Activated CD4-positive, alpha-beta T cell treated with anti-CD3 and anti-CD28 coated beads, Interleukin-2, amount 50 U/mL, for 48 hours (primary cell): ENCODE results near the gene PAEP.

Experiments
- DNase-seq, 2 experiments: peaks; one replicate each; pipeline ENCODE4 v3.0.0-alpha.2; 2020

PAEP gene

DNA sequence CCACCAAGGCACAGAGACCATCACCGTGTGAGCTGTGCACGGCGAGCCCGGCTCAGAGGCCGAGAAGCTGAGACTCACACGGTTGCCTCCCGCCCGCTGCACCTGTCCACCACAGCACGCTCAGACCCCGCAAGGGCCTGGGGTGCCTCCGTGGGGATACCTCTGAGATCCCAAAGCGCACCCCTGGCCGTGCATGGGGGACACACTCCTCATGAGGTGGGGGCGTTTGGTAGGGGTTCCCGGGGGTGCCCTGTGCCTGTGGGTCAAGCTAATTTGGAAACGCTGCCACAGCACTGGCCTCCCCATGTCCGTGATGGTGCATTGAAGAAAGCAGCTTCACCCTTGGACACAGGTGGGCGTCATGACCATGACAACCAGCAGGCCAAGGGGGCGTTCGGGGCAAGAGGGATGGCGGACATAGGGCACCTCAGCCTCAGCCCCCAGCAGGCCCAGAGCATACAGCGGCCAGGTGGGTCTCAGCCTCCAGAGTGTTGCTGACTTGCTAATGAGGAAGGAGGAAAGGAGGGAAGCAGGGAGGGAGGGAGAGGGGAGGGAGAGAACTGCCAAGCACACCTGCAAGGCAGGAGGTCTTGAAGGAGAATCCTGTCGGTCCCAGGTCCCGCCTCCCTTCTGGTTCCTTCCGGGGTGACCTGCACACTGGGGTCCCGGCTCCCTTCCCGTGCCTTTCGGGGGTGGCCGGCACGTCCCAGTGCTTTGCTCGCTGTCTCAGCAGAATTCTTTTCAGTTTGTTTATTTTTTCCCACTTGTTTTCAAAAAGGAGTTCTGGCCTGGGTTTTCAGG, 43.1 kb downstream of the PAEP start:
- DNase-seq = no peak

DNA sequence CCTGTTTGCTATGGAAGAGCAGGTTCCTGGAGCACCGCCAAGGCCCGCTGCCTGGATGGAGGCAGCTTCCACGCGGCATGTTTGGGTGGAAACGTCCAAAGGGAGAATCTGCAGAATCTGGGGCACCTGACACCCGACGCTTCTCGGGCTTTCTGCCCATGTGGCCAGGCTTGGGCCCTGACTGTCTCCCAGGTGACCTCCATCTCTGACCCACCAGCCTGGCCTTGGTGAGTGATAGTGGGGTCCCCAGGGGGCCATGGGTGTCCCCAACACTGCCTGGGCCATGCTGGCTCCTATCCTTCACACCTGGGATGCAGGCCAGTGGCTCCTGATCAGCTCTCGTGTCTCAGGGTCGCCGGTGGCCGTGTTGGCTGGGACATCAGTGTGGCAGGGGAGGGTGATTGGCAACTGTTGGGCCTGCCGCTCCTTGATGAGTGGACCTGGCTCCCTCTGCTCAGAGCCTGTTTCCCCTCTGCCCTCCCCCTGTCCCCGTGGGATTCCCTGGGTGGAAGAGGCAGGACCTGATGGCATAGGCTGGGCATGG, 43.8 kb downstream of the PAEP start:
- no peak for DNase-seq

- DNase-seq = no peak
These were observed 45.3 kb downstream of the PAEP start for GRCh38 chr9:135606885-135607259.

DNA sequence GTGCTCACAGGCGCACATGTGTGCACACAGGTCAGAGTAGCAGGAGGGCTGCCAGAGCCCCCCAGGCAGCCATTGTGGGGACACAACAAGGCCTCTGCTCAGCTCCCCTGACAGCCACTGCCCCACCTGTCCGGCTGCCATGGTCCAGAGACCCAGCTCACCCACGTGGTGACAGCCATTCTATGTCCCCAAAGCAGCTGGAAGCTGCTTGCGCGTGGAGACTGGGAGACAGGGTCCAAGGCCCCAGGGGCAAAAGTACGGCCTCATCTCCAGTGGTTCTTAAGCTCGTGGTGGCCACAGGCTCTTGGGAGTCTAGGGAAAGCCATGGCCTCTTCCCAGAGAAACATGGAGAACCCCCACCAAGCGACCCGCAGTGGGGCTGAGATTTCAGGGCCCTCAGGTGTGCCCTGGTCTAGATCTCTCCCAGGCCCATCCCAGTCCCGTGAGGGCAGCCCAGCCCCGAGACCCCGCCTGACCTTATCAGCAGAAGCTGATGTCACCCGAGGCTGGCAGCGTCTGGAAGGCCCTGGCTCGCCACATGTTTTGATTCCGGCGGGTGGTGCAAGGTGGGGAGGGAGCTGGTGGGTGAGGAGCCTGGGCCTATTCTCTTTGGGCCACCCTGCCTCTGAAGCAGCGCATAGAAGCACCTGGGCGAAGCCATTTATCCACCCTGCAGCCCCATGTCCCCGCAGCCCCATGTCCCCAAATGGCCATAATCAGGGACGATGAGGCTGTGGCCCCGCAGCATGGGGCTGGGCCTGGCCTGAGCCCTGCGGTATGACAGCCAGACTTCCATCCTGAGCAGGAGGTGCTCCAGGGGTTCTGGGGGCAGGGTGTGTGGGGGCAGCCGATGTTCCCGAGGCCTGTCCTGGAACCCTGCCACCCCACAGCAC, 46.1 kb downstream of the PAEP start:
- DNase-seq = no peak

DNA sequence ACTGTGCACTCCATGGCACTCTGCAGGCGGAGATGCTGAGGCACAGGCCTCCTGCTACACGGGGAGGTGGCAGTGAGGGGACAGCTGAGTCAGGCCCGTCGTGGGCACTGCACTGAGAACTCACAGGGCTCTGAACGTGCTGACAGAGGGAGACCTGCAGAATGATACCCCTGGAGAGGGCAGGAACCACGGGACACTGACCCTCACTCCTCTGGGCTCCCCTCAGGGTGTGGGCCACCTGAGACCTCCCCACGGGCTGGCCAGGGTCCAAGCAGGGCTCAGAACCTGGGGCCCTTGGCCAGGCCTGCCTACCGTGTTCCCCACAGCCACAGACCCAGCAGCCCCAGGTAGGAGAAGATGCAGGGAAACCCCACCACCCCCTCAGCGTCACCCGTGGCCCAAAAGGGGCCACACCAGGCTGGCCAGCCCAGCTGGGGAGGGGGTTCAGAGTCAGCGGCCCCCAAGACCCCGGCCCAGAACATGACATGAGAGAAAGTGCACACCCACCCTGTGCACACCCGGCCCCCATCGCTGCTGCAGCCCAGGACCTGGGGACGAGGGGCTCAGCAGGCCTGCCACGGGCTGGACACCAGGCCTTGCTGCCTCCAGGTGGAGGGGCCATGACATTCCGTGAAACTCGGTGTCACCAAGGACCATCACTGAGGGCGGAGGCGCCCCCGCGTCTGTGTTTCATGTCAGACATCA, 46.9 kb downstream of the PAEP start:
- no peak for DNase-seq

GRCh38 chr9:135608999-135609317, 47.4 kb downstream of the PAEP start:
- DNase-seq = no peak

GRCh38 chr9:135609366-135609955, 47.9 kb downstream of the PAEP start:
- DNase-seq = no peak

DNA sequence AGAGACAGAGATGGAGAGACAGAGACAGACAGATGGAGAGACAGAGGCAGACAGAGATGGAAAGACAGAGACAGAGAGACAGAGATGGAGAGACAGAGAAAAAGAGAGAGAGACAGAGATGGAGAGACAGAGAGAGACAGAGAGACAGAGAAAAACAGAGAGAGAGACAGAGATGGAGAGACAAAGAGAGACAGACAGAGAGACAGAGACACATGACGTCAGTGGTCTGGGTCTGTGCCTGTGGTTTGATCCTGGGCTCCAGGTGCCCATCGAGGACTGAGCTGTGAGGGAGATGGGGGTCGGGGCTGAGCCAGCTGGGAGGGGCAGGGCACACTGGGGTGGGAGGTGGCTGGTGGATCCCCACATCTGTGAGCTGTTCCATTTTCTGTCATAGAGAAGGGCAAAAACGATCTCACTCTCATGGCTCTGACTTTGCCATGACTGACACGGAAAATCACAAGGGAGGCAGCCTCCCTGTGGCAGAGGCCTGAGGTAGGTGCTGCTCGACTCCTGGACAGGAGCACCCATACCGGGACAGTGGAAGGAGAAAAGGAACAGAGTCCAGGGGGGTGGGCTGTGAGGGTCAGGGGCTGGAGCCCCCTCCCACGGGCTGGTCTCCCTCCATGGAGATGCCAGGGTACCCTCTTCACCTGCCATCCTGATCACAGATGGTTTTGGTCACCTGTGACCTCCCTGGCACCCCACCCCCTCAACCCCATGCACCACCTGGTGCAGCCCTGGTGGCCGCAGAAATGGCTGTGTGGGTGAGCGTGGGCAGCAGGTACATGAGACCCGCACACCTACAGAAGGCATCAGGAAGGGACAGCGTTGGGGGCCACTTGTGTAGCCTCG, 49.0 kb downstream of the PAEP start:
- DNase-seq = no peak

DNA sequence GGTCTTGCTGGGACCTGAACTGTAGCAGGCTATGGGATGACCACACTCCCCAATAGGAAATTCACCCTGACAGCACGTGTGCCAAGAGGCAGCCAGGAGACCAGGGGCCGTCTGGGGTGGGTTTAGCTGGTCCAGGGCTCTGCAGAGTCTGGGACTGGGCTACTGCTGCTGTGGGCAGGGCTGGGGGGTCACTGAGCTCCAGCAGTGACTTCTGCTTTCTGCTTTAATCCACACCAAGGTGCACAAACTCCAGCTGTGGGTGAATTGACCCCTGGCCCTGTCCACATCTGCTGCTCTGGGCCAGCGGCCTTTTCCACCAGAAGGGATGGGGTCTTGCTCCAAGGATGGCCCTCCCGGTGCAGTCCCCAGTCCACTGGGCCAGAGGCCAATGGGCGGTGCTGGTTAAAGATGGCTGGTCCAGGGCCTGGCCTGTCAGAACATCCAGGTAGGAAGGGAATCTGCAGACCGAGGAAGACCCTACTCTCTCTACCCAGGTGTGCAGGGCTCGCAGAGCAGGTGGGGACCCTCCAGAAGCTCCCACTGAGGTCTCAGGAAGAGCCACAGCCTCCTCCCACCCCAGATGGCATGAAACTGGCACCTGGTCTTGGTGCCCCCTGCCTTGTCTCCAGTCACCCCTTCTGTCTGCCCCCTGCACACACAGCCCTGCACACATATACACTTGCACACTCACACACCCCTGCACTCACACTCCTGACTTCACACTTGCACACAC, 49.8 kb downstream of the PAEP start:
- no peak for DNase-seq

DNA sequence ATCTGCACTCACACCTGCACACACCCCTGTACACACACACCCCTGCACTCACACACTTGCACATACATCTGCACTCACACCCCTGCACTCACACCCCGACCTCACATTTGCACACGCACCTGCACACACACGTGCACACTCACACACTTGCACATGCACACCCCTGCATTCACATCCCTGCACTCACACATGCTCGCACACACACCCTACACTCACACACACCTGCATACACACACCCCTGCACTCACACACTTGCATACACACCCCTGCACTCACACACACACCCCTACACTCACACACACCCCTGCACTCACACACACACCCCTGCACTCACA, 50.3 kb downstream of the PAEP start:
- DNase-seq = no peak

DNA sequence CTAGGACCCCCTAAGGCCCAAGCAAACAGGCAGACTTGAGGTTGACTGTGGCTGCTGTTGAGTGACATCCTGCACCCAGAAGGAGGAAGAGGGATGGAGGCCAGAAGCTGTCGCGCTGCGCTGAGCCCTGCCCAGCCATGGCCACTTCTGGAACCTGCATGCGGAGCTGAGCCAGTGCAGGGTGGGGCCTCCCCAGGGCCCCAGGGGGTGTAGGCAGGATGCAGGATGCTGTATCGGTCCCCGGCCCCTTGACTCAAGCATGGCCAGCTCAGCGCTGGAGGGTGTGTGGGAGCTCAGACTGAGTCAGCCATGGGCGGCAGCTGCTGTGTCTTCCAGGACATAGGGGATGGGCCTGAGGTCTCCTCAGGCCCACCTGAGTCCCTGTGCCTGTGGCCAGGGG, 50.9 kb downstream of the PAEP start:
- DNase-seq = no peak

- no peak for DNase-seq
These were observed 51.7 kb downstream of the PAEP start for GRCh38 chr9:135612981-135613910.

DNA sequence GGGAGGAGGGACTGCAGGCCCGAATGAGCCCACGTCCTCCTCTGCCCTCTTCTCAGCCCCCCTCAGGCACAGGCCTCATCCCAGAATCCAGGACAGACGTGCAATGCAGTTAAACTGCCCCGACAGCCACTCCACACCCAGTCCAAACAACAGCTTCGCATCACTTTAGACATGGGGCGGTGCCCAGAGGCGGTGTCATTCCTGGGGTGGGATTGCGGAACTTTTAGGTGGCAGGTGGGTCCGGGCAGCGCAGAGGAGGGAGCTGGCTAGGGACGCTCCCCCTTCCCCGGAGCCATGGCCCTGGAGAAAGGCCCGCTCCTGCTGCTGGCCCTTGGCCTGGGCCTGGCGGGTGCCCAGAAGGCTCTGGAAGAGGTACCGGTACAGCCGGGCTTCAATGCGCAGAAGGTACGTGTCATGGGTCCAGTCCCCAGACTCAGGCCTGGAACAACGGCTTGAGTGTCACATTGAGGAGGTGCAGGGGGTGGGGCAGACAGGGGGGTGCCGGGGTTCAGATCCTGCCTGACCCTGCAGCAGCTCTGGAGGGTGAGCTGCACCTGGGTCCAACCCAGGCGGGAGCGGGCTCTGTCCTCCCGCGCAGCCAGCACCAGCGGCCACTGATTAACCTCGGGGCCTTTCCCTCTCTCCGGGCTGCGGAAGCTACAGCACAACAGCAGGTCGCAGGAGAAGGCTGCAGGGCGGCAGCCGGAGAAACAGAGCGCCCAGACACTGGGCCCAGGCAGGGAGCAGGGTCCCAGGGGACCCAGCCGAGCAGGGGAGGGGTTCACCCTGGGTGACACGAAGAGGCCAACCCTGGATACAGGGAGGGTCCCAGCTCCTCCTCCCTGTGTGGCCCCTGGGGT, 52.6 kb downstream of the PAEP start:
- no peak for DNase-seq

DNA sequence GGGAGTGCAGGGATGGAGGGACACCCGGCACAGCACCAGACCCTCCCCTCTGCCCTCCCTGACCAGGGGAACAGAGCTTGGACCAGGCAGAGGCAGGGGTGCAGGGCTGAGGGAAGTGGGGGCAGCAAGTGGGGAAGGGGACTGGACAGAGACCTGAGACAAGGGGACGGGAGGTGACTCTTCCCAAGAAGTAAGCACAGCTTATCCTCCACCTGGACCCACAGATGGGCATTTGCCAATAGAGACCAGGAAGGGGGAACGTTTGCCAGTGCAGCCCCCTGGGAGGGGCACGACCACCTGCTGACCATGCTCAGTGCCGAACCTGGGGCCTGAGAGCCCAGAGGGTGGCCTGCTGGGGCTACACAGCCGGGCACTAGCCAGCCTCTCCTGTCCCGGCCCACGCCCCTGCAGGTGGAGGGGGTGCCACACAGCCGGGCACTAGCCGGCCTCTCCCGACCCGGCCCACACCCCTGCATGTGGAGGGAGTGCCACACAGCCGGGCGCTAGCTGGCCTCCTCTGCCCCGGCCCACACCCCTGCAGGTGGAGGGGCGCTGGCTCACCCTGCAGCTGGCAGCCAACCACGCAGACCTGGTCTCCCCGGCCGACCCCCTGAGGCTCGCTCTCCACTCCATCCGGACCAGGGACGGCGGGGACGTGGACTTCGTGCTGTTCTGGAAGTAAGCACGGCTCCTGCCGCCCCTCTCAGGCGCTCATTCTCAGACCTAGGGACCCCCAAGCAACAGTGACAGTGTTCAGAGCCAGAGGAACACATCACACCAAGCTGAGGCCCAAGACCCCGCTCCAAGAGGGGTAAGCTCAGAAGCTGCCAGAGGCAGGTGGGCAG, 53.5 kb downstream of the PAEP start:
- DNase-seq = no peak

DNA sequence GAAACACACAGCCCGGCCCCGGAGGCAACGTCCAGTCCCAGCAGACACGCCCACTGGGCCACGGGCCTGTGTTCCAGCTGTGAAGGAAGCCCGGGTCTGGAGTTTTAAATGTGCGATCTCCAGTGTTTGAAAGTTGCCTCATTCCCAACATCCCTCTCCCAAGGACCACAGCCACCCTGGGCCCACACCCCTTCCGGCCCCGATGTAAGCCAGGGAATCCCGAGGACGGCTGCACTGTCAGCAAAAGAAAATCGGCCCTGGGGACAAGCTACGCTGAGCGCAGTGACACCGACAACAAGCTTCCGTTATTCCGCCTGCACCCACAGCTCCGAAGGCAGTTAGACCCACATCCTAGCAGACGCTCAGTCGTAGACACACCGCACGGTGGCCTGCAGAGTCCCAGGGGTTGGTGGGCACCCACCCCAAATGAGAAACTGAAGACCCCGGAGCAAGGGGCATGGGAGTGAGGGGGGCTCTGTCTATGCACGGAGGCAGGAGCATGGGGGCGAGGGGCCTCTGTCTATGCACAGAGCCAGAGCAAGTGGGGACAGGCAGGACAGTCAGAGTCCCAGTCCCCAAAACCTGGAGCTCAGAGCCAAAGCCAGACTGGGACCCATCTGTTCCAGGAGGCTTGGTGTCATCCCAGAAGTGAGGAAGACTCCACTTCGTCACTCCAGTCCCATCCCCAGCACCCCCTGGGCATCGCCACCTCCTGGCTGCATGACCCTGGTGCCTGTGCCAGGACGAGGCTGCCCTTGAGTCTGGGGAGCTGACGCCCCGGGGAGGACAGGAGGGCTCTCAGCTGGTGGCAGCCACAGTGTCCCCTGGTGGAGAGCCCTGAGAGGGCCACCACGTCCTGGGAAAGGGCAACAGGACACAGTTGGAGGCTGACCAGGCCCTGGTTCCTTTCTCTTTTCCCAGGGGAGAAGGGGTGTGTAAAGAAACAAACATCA, 54.4 kb downstream of the PAEP start:
- no peak for DNase-seq
